Amniotic epithelial cell (primary cell): ENCODE results near the gene COL24A1.
"Not testable (repeated sequence)": the region's sequence is repeated elsewhere in the genome, so short reads cannot be mapped to it uniquely, and the experiment has no call there.

ENCODE experiments used
- DNase-seq: peaks from one replicate; pipeline ENCODE4 v3.0.0-alpha.2; 2010; ENCODE audit warnings: low read depth

Gene COL24A1

GRCh38 chr1:85801520-85801919 lies 355.1 kb downstream of the COL24A1 start:
- peak; percentile 11 for DNase-seq

GRCh38 chr1:85799737-85800136 lies 356.8 kb downstream of the COL24A1 start:
- DNase-seq, result no peak

GRCh38 chr1:85798419-85798818 lies 358.2 kb downstream of the COL24A1 start:
- no peak for DNase-seq

GRCh38 chr1:85777021-85777420 lies 379.6 kb downstream of the COL24A1 start:
- DNase-seq, result not testable (repeated sequence)

- no peak for DNase-seq
Measured at GRCh38 chr1:85762804-85763203, 393.8 kb downstream of the COL24A1 start.

GRCh38 chr1:85756864-85757263 lies 399.7 kb downstream of the COL24A1 start:
- no peak for DNase-seq

- DNase-seq, result no peak
Measured at GRCh38 chr1:85748120-85748519, 408.5 kb downstream of the COL24A1 start.

- DNase-seq, result no peak
Measured at GRCh38 chr1:85746777-85747176, 409.8 kb downstream of the COL24A1 start.

GRCh38 chr1:85743814-85744213 lies 412.8 kb downstream of the COL24A1 start:
- no peak for DNase-seq

- DNase-seq, result peak; percentile 2
Measured at GRCh38 chr1:85734931-85735330, 421.6 kb downstream of the COL24A1 start.

- no peak for DNase-seq
Measured at GRCh38 chr1:85718678-85719340, 437.8 kb downstream of the COL24A1 start.

- not testable (repeated sequence) for DNase-seq
Measured at GRCh38 chr1:85714418-85715114, 442.0 kb downstream of the COL24A1 start.

GRCh38 chr1:85708829-85709227 lies 447.7 kb downstream of the COL24A1 start:
- no peak for DNase-seq

GRCh38 chr1:85707990-85708828 lies 448.4 kb downstream of the COL24A1 start, which contains the start of gene ZNHIT6:
TSS of gene ZNHIT6 (minus strand) at chr1:85708433. CDS start at chr1:85708284, 149 bp downstream.
- DNase-seq, result peak; percentile 98

- DNase-seq, result no peak
Measured at GRCh38 chr1:85707267-85707989, 449.1 kb downstream of the COL24A1 start.

- no peak for DNase-seq
Measured at GRCh38 chr1:85705940-85706339, 450.6 kb downstream of the COL24A1 start.

- no peak for DNase-seq
Measured at GRCh38 chr1:85700422-85700821, 456.1 kb downstream of the COL24A1 start.

GRCh38 chr1:85697895-85698294 lies 458.7 kb downstream of the COL24A1 start:
- DNase-seq, result no peak

- peak; percentile 72 for DNase-seq
Measured at GRCh38 chr1:85692730-85693314, 463.8 kb downstream of the COL24A1 start.

- DNase-seq, result no peak
Measured at GRCh38 chr1:85689775-85690404, 466.7 kb downstream of the COL24A1 start.
